ENCODE results near the gene RPL7A. TPM values are rescaled to one million over a fixed set of nuclear protein-coding genes. Genes with fewer than 3 reads are reported as not detected.

The RPL7A gene
- total and polyA plus RNA-seq, 2 of the 13 experiments (the other 11 are each of a cell fraction or from before 2014, with no cell fraction given) = 2,401 to 2,938 TPM

DNA sequence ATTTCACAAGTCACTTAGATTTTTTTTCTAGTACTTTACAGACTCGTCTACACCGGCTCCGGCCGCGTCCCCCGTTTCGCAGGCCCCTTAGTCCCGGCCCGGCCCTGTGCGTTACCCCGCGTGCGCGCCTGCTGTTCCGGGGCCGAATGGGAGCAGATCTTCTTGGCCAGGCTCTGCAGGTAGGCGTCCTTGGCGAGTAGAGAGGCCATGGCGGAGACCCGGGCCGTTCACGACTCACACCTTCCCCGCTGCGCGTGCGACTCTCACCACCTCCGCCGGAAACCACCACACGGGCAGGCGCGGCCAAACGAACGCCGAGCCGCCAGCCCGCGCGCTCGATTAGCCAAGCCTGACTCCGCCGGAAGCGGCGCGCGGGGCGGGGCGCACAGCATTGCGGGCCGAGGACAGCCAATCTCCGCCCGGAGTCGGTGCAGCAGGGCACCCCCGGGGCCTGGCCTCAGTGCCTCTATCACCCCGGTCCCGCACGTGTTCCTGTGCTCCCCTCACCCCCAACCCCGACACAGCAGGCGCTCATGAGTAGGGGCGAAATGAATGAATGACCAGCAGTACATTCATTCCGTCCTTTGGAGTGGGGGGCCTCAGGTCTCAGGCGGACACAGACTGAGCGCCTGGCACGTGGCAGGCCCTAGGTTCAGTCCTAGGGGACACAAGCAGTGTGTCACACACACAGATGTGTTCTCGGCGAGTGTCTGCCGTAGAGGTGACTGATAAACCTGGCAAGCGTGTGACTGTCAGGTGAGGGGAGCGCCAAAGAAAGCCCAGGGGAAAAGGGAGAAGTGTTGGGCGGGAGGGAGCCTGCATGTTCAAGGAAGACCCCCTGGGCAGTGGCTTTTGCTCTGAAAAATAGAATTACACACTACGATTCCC lies 11.8 kb upstream of the RPL7A start, which contains the start of gene SURF6 (continued):
- TF ChIP-seq, protein P1, sequence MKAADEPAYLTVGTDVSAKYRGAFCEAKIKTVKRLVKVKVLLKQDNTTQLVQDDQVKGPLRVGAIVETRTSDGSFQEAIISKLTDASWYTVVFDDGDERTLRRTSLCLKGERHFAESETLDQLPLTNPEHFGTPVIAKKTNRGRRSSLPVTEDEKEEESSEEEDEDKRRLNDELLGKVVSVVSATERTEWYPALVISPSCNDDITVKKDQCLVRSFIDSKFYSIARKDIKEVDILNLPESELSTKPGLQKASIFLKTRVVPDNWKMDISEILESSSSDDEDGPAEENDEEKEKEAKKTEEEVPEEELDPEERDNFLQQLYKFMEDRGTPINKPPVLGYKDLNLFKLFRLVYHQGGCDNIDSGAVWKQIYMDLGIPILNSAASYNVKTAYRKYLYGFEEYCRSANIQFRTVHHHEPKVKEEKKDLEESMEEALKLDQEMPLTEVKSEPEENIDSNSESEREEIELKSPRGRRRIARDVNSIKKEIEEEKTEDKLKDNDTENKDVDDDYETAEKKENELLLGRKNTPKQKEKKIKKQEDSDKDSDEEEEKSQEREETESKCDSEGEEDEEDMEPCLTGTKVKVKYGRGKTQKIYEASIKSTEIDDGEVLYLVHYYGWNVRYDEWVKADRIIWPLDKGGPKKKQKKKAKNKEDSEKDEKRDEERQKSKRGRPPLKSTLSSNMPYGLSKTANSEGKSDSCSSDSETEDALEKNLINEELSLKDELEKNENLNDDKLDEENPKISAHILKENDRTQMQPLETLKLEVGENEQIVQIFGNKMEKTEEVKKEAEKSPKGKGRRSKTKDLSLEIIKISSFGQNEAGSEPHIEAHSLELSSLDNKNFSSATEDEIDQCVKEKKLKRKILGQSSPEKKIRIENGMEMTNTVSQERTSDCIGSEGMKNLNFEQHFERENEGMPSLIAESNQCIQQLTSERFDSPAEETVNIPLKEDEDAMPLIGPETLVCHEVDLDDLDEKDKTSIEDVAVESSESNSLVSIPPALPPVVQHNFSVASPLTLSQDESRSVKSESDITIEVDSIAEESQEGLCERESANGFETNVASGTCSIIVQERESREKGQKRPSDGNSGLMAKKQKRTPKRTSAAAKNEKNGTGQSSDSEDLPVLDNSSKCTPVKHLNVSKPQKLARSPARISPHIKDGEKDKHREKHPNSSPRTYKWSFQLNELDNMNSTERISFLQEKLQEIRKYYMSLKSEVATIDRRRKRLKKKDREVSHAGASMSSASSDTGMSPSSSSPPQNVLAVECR (CRISPR knock-in tag; IDR thresholded peaks at IDR 0.05; ENCODE audit: borderline replicate concordance) = peak; percentile 99
- TF ChIP-seq ELF3 (CRISPR knock-in tag; IDR thresholded peaks at IDR 0.05) (peak; percentile 90), ZNF567 (CRISPR knock-in tag; IDR thresholded peaks at IDR 0.05; ENCODE audit: borderline replicate concordance) (peak; percentile 88), MEF2D (CRISPR knock-in tag; IDR thresholded peaks at IDR 0.05) (0 out of 2 replicates have a peak, but pooled peaks have one; percentile 80), PRMT3 (CRISPR knock-in tag; IDR thresholded peaks at IDR 0.05; ENCODE audit: borderline replicate concordance, low read depth) (no peak; the same call in 1 of the 2 replicates), KAT7 (CRISPR knock-in tag; IDR thresholded peaks at IDR 0.05; ENCODE audit: borderline replicate concordance) (peak; percentile 84; the same call in 1 of the 2 replicates), THAP11 (CRISPR knock-in tag; IDR thresholded peaks at IDR 0.05) (peak; percentile 95), ZSCAN29 (CRISPR knock-in tag; conservative IDR thresholded peaks at IDR 0.05) (peak; percentile 99)
- TF ChIP-seq, protein P2, sequence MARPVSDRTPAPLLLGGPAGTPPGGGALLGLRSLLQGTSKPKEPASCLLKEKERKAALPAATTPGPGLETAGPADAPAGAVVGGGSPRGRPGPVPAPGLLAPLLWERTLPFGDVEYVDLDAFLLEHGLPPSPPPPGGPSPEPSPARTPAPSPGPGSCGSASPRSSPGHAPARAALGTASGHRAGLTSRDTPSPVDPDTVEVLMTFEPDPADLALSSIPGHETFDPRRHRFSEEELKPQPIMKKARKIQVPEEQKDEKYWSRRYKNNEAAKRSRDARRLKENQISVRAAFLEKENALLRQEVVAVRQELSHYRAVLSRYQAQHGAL (CRISPR knock-in tag; IDR thresholded peaks at IDR 0.05; ENCODE audit: not compliant biosample characterization) = peak; percentile 79
- TF ChIP-seq, protein P3, sequence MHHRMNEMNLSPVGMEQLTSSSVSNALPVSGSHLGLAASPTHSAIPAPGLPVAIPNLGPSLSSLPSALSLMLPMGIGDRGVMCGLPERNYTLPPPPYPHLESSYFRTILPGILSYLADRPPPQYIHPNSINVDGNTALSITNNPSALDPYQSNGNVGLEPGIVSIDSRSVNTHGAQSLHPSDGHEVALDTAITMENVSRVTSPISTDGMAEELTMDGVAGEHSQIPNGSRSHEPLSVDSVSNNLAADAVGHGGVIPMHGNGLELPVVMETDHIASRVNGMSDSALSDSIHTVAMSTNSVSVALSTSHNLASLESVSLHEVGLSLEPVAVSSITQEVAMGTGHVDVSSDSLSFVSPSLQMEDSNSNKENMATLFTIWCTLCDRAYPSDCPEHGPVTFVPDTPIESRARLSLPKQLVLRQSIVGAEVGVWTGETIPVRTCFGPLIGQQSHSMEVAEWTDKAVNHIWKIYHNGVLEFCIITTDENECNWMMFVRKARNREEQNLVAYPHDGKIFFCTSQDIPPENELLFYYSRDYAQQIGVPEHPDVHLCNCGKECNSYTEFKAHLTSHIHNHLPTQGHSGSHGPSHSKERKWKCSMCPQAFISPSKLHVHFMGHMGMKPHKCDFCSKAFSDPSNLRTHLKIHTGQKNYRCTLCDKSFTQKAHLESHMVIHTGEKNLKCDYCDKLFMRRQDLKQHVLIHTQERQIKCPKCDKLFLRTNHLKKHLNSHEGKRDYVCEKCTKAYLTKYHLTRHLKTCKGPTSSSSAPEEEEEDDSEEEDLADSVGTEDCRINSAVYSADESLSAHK (CRISPR knock-in tag; IDR thresholded peaks at IDR 0.05; ENCODE audit: borderline replicate concordance) = no peak
- TF ChIP-seq, protein P4, sequence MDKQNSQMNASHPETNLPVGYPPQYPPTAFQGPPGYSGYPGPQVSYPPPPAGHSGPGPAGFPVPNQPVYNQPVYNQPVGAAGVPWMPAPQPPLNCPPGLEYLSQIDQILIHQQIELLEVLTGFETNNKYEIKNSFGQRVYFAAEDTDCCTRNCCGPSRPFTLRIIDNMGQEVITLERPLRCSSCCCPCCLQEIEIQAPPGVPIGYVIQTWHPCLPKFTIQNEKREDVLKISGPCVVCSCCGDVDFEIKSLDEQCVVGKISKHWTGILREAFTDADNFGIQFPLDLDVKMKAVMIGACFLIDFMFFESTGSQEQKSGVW (CRISPR knock-in tag; IDR thresholded peaks at IDR 0.05; ENCODE audit: borderline replicate concordance) = 0 out of 2 replicates have a peak, but pooled peaks have one; percentile 7
- TF ChIP-seq, protein P5, sequence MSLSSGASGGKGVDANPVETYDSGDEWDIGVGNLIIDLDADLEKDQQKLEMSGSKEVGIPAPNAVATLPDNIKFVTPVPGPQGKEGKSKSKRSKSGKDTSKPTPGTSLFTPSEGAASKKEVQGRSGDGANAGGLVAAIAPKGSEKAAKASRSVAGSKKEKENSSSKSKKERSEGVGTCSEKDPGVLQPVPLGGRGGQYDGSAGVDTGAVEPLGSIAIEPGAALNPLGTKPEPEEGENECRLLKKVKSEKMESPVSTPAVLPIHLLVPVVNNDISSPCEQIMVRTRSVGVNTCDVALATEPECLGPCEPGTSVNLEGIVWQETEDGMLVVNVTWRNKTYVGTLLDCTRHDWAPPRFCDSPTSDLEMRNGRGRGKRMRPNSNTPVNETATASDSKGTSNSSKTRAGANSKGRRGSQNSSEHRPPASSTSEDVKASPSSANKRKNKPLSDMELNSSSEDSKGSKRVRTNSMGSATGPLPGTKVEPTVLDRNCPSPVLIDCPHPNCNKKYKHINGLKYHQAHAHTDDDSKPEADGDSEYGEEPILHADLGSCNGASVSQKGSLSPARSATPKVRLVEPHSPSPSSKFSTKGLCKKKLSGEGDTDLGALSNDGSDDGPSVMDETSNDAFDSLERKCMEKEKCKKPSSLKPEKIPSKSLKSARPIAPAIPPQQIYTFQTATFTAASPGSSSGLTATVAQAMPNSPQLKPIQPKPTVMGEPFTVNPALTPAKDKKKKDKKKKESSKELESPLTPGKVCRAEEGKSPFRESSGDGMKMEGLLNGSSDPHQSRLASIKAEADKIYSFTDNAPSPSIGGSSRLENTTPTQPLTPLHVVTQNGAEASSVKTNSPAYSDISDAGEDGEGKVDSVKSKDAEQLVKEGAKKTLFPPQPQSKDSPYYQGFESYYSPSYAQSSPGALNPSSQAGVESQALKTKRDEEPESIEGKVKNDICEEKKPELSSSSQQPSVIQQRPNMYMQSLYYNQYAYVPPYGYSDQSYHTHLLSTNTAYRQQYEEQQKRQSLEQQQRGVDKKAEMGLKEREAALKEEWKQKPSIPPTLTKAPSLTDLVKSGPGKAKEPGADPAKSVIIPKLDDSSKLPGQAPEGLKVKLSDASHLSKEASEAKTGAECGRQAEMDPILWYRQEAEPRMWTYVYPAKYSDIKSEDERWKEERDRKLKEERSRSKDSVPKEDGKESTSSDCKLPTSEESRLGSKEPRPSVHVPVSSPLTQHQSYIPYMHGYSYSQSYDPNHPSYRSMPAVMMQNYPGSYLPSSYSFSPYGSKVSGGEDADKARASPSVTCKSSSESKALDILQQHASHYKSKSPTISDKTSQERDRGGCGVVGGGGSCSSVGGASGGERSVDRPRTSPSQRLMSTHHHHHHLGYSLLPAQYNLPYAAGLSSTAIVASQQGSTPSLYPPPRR (CRISPR knock-in tag; IDR thresholded peaks at IDR 0.05; ENCODE audit: borderline replicate concordance) = 0 out of 2 replicates have a peak, but pooled peaks have one; percentile 29

All from HepG2 (cell line).